ENCODE results near the gene RPS15A. TPM values are rescaled to one million over a fixed set of nuclear protein-coding genes. Genes with fewer than 3 reads are reported as not detected.
"Not testable (repeated sequence)": the region's sequence is repeated elsewhere in the genome, so short reads cannot be mapped to it uniquely, and the experiment has no call there.

RPS15A gene
- total and polyA plus RNA-seq, 2 donors (not counting 1 experiment from before 2014, with no cell fraction given), result 1,585 to 3,828 TPM

GRCh38 chr16:18776334-18776733 is 13.8 kb downstream of the RPS15A start:
- H3K4me3 ChIP-seq (replicated peaks in 1 of 4; ENCODE audit: control extremely low read depth in 1 of 4, insufficient read depth in 1 of 4, low read depth in 3 of 4, low read length in 4 of 4); H3K36me3 ChIP-seq (ENCODE audit: control insufficient read depth, insufficient read depth, low read length); H3K27me3 ChIP-seq (ENCODE audit: control insufficient read depth, insufficient read depth, low read length); H2AFZ ChIP-seq (ENCODE audit: low read length); H3K79me2 ChIP-seq (ENCODE audit: control insufficient read depth, insufficient read depth, low read length); H3K4me2 ChIP-seq (ENCODE audit: extremely low read depth, insufficient read depth, low read length); H3K9me3 ChIP-seq (ENCODE audit: control insufficient read depth, insufficient read depth, low read depth, low read length); H3K9ac ChIP-seq (ENCODE audit: insufficient read depth, low read length); H3K27ac ChIP-seq (ENCODE audit: insufficient read depth, low read length); H4K20me1 ChIP-seq (ENCODE audit: control insufficient read depth, extremely low read depth, insufficient read depth, low read length); DNase-seq (ENCODE audit: low read depth in 2 of 2); H3K4me1 ChIP-seq (ENCODE audit: control insufficient read depth, extremely low read depth, insufficient read depth, low read length): not testable (repeated sequence)

- H3K4me1 ChIP-seq (ENCODE audit: control insufficient read depth, extremely low read depth, insufficient read depth, low read length); DNase-seq (ENCODE audit: low read depth in 2 of 2): not testable (repeated sequence)
Observed at GRCh38 chr16:18774651-18775050, 15.5 kb downstream of the RPS15A start.

GRCh38 chr16:18772171-18772570 is 18.0 kb downstream of the RPS15A start:
- H2AFZ ChIP-seq (ENCODE audit: low read length); H3K9me3 ChIP-seq (ENCODE audit: control insufficient read depth, insufficient read depth, low read depth, low read length); H3K36me3 ChIP-seq (ENCODE audit: control insufficient read depth, insufficient read depth, low read length); H3K4me3 ChIP-seq (replicated peaks in 1 of 4; ENCODE audit: control extremely low read depth in 1 of 4, insufficient read depth in 1 of 4, low read depth in 3 of 4, low read length in 4 of 4); H3K27me3 ChIP-seq (ENCODE audit: control insufficient read depth, insufficient read depth, low read length); DNase-seq (ENCODE audit: low read depth in 2 of 2); H3K27ac ChIP-seq (ENCODE audit: insufficient read depth, low read length); H3K4me1 ChIP-seq (ENCODE audit: control insufficient read depth, extremely low read depth, insufficient read depth, low read length); H3K79me2 ChIP-seq (ENCODE audit: control insufficient read depth, insufficient read depth, low read length); H3K9ac ChIP-seq (ENCODE audit: insufficient read depth, low read length); H4K20me1 ChIP-seq (ENCODE audit: control insufficient read depth, extremely low read depth, insufficient read depth, low read length); H3K4me2 ChIP-seq (ENCODE audit: extremely low read depth, insufficient read depth, low read length): not testable (repeated sequence)

More at GRCh38 chr16:18774651-18775050, 15.5 kb downstream of the RPS15A start:
- not testable (repeated sequence) for H3K4me3 ChIP-seq (replicated peaks in 1 of 4; ENCODE audit: control extremely low read depth in 1 of 4, insufficient read depth in 1 of 4, low read depth in 3 of 4, low read length in 4 of 4); H3K79me2 ChIP-seq (ENCODE audit: control insufficient read depth, insufficient read depth, low read length); H3K27me3 ChIP-seq (ENCODE audit: control insufficient read depth, insufficient read depth, low read length); H3K4me2 ChIP-seq (ENCODE audit: extremely low read depth, insufficient read depth, low read length); H3K9me3 ChIP-seq (ENCODE audit: control insufficient read depth, insufficient read depth, low read depth, low read length); H3K36me3 ChIP-seq (ENCODE audit: control insufficient read depth, insufficient read depth, low read length); H4K20me1 ChIP-seq (ENCODE audit: control insufficient read depth, extremely low read depth, insufficient read depth, low read length); H3K9ac ChIP-seq (ENCODE audit: insufficient read depth, low read length); H3K27ac ChIP-seq (ENCODE audit: insufficient read depth, low read length); H2AFZ ChIP-seq (ENCODE audit: low read length)

- not testable (repeated sequence) for H2AFZ ChIP-seq (ENCODE audit: low read length); H3K27ac ChIP-seq (ENCODE audit: insufficient read depth, low read length); H3K79me2 ChIP-seq (ENCODE audit: control insufficient read depth, insufficient read depth, low read length); H3K9me3 ChIP-seq (ENCODE audit: control insufficient read depth, insufficient read depth, low read depth, low read length); H3K4me3 ChIP-seq (replicated peaks in 1 of 4; ENCODE audit: control extremely low read depth in 1 of 4, insufficient read depth in 1 of 4, low read depth in 3 of 4, low read length in 4 of 4); H3K9ac ChIP-seq (ENCODE audit: insufficient read depth, low read length); DNase-seq (ENCODE audit: low read depth in 2 of 2); H4K20me1 ChIP-seq (ENCODE audit: control insufficient read depth, extremely low read depth, insufficient read depth, low read length); H3K4me2 ChIP-seq (ENCODE audit: extremely low read depth, insufficient read depth, low read length); H3K36me3 ChIP-seq (ENCODE audit: control insufficient read depth, insufficient read depth, low read length); H3K27me3 ChIP-seq (ENCODE audit: control insufficient read depth, insufficient read depth, low read length); H3K4me1 ChIP-seq (ENCODE audit: control insufficient read depth, extremely low read depth, insufficient read depth, low read length)
Observed at GRCh38 chr16:18770336-18770962, 19.7 kb downstream of the RPS15A start.

- not testable (repeated sequence) for H3K4me1 ChIP-seq (ENCODE audit: control insufficient read depth, extremely low read depth, insufficient read depth, low read length); H4K20me1 ChIP-seq (ENCODE audit: control insufficient read depth, extremely low read depth, insufficient read depth, low read length); H3K4me3 ChIP-seq (replicated peaks in 1 of 4; ENCODE audit: control extremely low read depth in 1 of 4, insufficient read depth in 1 of 4, low read depth in 3 of 4, low read length in 4 of 4); DNase-seq (ENCODE audit: low read depth in 2 of 2); H3K36me3 ChIP-seq (ENCODE audit: control insufficient read depth, insufficient read depth, low read length); H3K79me2 ChIP-seq (ENCODE audit: control insufficient read depth, insufficient read depth, low read length); H2AFZ ChIP-seq (ENCODE audit: low read length); H3K27ac ChIP-seq (ENCODE audit: insufficient read depth, low read length); H3K27me3 ChIP-seq (ENCODE audit: control insufficient read depth, insufficient read depth, low read length); H3K4me2 ChIP-seq (ENCODE audit: extremely low read depth, insufficient read depth, low read length); H3K9ac ChIP-seq (ENCODE audit: insufficient read depth, low read length); H3K9me3 ChIP-seq (ENCODE audit: control insufficient read depth, insufficient read depth, low read depth, low read length)
Observed at GRCh38 chr16:18767217-18767616, 22.9 kb downstream of the RPS15A start.

- H3K9me3 ChIP-seq (ENCODE audit: control insufficient read depth, insufficient read depth, low read depth, low read length); H4K20me1 ChIP-seq (ENCODE audit: control insufficient read depth, extremely low read depth, insufficient read depth, low read length); H3K79me2 ChIP-seq (ENCODE audit: control insufficient read depth, insufficient read depth, low read length); H2AFZ ChIP-seq (ENCODE audit: low read length); H3K36me3 ChIP-seq (ENCODE audit: control insufficient read depth, insufficient read depth, low read length); H3K27ac ChIP-seq (ENCODE audit: insufficient read depth, low read length); H3K27me3 ChIP-seq (ENCODE audit: control insufficient read depth, insufficient read depth, low read length); H3K4me3 ChIP-seq (replicated peaks in 1 of 4; ENCODE audit: control extremely low read depth in 1 of 4, insufficient read depth in 1 of 4, low read depth in 3 of 4, low read length in 4 of 4); H3K4me1 ChIP-seq (ENCODE audit: control insufficient read depth, extremely low read depth, insufficient read depth, low read length); H3K4me2 ChIP-seq (ENCODE audit: extremely low read depth, insufficient read depth, low read length); DNase-seq (ENCODE audit: low read depth in 2 of 2); H3K9ac ChIP-seq (ENCODE audit: insufficient read depth, low read length): not testable (repeated sequence)
Observed at GRCh38 chr16:18762713-18763112, 27.4 kb downstream of the RPS15A start.
